Right lobe of liver (tissue), 4 donors: ENCODE results near the gene CCDC170.

Experiments
- POLR2A ChIP-seq: fragments of 450-650 bp; IDR thresholded peaks from one replicate; pipeline ENCODE4 v1.6.1; 2017; ENCODE audit warnings: antibody characterized with exemption, mild to moderate bottlenecking
- TF ChIP-seq, protein P1 (sequence below), 4 donors: fragments of 200-600 bp in 3 of 4; fragments of 450-650 bp in 1 of 4; IDR thresholded peaks; one replicate each; pipeline versions ENCODE4 v1.5.1 to v1.8.0; 2016 to 2022; ENCODE audit warnings: antibody characterized with exemption in 4 of 4, mild to moderate bottlenecking in 2 of 4
- donor health status: DM: no; HTN: no; CAD: no.
- donor health status: DM: no; HTN: no; CAD: no.
- donor health status: DM: no; HTN: yes; CAD: no.

DNA sequence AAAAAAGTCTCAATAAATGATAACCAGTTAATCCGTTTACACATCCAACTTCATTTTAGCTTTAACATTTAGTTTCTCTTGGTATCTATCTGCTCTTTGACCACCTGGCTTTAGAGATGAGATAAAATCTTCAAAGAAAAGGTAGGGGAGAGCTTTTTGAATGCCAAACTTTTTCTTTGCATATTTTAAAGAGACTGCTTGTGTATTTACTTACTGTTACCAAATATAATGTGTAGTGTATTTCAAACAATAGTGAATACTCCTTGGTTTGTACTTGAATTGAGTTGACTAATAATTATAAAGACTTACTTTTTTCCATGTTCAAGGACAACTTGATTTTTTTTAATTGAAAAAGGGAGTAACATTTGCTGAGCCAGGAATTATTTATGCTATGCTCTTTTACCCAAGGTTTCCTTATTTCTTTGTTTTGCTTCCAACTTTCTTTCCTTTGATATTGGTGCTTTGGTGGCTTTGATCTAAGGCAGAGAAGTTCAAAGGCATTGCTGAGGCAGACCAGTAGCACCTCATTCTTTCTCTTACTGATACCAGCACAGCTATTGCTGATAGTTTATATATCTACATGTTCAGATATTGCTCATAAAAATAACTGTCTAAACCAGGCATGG lies 7.8 kb downstream of the CCDC170 start:
- TF ChIP-seq POLR2A: no peak
- TF ChIP-seq, protein P1, sequence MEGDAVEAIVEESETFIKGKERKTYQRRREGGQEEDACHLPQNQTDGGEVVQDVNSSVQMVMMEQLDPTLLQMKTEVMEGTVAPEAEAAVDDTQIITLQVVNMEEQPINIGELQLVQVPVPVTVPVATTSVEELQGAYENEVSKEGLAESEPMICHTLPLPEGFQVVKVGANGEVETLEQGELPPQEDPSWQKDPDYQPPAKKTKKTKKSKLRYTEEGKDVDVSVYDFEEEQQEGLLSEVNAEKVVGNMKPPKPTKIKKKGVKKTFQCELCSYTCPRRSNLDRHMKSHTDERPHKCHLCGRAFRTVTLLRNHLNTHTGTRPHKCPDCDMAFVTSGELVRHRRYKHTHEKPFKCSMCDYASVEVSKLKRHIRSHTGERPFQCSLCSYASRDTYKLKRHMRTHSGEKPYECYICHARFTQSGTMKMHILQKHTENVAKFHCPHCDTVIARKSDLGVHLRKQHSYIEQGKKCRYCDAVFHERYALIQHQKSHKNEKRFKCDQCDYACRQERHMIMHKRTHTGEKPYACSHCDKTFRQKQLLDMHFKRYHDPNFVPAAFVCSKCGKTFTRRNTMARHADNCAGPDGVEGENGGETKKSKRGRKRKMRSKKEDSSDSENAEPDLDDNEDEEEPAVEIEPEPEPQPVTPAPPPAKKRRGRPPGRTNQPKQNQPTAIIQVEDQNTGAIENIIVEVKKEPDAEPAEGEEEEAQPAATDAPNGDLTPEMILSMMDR (IDR thresholded peaks at IDR 0.05): no peak
